D721Med (cell line): Measurements from ENCODE around the gene ZFP36L2.

Experiments used
- DNase-seq: peaks from one replicate; pipeline ENCODE4 v3.0.0; 2011; ENCODE audit warnings: low spot score; ENCODE audit not compliant: insufficient read length
- FAIRE-seq: peaks from 2 replicates; lab custom pipeline; 2011; peaks lifted over from hg19 to GRCh38; lab: Jason Lieb, UNC
- TF ChIP-seq, protein P1 (sequence below): IDR thresholded peaks from 2 replicates; pipeline ENCODE4 v1.5.1; 2012; ENCODE audit warnings: mild to moderate bottlenecking, control low read depth; ENCODE audit not compliant: insufficient read depth; ENCODE audit errors: missing control alignments

The ZFP36L2 gene

DNA sequence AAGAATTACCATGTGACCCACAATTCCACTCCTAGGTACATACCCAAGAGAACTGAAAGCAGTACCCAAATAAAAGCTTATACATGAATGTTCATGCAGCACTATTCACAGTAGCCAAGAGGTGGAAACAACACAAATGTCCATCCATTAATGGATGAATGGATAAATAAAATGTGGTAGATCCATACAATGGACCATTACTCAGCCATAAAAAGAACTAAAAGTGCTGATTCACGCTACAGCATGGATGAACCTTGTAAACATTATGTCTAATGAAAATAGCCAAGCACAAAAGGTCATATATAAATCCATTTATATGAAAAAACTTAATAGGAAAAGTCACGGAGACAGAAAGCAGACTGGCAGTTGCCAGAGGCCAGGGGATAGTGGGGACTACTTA lies 23.6 kb upstream of the ZFP36L2 start:
- FAIRE-seq (no peak), DNase-seq (no peak)
- TF ChIP-seq, protein P1, sequence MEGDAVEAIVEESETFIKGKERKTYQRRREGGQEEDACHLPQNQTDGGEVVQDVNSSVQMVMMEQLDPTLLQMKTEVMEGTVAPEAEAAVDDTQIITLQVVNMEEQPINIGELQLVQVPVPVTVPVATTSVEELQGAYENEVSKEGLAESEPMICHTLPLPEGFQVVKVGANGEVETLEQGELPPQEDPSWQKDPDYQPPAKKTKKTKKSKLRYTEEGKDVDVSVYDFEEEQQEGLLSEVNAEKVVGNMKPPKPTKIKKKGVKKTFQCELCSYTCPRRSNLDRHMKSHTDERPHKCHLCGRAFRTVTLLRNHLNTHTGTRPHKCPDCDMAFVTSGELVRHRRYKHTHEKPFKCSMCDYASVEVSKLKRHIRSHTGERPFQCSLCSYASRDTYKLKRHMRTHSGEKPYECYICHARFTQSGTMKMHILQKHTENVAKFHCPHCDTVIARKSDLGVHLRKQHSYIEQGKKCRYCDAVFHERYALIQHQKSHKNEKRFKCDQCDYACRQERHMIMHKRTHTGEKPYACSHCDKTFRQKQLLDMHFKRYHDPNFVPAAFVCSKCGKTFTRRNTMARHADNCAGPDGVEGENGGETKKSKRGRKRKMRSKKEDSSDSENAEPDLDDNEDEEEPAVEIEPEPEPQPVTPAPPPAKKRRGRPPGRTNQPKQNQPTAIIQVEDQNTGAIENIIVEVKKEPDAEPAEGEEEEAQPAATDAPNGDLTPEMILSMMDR, result no peak

DNA sequence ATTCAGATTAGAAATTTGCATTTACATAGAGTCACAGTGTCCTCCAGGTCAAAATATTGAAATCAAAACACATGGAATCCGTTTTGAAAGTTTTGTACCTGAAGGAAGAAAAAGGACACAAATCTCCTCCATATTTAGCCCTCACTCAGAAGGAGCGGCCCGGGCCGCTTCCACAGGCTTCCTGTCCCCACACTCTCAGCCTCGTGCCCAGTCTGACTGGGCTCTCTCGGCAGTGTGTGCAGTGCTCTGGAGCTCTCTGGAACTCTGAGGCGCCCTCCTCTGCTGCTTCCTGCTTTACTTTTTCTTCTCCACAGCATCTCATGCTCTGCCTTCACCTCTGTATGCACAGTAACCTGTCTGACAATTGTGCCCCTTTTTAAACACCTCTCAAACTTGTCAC lies 22.2 kb upstream of the ZFP36L2 start:
- TF ChIP-seq, protein P1, result no peak
- FAIRE-seq, result no peak

DNA sequence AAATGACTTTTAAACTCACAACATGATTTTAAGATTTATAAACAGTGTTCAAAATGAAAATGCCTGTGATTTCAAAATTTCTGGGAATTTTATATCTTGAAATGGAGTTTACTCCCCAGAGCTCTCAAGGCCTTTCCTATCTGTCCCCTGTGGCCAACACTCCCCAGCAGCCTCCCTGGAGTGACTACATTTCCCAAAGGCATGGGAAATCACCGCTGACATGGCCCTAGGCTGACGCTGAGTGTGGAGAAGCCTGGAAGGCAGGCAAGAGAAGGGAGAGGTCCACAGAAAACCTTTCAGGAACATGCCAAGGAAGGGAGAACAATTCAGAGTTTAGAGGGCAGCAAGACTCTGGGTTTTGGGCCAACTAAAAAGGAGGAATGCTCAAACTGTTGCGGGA lies 20.2 kb upstream of the ZFP36L2 start:
- DNase-seq, result no peak
- FAIRE-seq, result no peak
- TF ChIP-seq, protein P1, result no peak

More for the DNA sequence above, 22.2 kb upstream of the ZFP36L2 start:
- DNase-seq, result no peak

DNA sequence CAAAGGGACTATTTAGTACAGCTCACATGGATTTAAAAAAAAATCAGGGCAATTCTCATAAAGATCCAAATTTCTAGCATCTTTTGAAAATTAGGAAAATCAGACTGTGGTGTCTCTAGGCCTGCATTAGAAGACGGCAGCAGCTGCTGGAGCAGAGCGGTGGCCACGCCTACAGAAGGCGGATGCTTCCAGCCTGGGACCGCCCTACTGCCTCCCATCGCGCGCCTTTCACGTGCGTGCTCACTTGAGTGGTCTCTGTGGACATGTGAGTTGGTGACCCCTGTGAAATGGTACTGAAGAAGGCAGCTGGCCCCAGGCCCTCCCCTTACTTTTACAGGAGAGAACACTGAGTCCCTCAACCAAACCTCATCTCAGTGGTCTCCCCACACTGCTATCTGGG lies 15.2 kb upstream of the ZFP36L2 start:
- FAIRE-seq, result no peak
- TF ChIP-seq, protein P1, result no peak
- no peak for DNase-seq

DNA sequence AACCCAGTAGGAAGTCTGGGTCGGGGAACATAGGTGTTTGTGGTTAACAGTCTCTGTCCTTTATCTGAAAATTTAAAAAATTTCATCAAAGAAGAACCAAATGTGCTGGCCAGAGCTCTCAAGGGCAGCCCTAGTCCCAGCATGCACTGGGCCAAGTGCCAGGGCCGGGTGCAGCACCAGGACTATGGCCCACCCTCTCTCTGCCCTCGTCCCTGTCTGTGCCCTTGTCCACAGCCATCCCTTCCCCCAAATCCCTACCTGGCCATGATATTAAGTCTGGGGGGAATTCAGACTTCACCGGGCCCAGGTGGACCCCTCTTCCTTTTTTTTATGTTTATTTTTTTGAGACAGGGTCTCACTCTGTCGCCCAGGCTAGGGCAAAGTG lies 14.4 kb upstream of the ZFP36L2 start:
- FAIRE-seq (no peak), DNase-seq (no peak)
- TF ChIP-seq, protein P1, result no peak

DNA sequence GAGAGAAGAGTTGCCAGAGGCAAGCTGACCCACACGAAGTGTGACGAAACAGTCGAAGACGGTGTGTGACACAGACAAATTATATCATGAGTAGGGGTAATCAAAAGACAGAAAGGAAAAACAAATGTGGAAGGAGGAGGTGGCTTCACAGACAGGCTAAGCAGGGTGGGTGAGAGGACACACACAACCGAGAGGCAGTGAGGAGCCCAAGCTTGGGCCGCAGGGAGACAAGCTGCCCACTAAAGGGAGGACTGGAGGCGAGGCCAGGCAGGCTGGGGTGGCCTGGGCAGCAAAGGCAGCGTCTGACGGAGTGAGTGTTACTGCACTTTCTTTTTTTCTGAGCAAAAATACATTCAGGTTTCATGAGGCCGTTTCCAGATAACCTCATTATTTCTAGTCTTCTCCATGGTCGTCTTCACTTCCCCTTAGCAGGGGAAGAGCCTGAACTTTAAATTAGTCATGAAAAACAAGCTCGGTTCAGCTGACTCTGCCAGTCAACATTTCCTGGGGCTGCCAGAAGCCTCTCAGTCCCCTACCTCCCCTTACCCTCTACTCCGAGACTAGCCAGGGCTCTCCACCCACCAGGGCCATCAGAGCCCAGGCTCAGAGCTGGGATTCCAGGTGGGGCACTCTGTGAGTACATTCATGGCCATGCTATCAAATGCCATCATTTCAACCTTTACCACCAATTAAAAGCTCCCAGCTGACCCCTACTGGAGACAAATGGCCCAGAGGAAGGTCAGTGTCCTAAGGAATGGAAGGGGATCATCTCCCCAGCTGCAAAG lies 13.8 kb upstream of the ZFP36L2 start:
- FAIRE-seq, result no peak
- no peak for DNase-seq
- TF ChIP-seq, protein P1, result no peak

DNA sequence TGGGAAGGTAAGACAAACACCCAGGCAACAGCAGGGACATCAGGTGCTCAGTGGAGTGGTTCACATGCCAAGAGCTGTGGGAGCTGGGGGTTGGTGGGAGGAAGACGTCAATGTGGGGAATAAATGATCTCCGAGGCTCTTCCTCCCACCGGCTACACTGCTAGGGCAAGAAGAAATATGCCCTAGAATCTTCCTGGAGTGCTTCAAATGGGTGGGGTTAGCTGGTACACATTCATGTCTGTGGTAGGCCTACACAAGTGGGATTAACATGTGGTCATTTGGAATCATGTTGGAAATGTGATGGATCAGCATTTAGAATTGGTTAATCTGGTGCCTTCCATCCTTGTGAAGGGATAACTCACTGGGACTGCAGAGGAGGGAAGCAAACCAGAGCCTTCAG lies 12.4 kb upstream of the ZFP36L2 start:
- FAIRE-seq (no peak), DNase-seq (no peak)
- TF ChIP-seq, protein P1, result no peak
